ENCODE data around the gene KAZN. TPM values are rescaled to one million over a fixed set of nuclear protein-coding genes. Genes with fewer than 3 reads are reported as not detected.

Gene KAZN
- total and polyA plus RNA-seq, 8 donors = 1.2 to 50.7 (median 6.8) TPM

DNA sequence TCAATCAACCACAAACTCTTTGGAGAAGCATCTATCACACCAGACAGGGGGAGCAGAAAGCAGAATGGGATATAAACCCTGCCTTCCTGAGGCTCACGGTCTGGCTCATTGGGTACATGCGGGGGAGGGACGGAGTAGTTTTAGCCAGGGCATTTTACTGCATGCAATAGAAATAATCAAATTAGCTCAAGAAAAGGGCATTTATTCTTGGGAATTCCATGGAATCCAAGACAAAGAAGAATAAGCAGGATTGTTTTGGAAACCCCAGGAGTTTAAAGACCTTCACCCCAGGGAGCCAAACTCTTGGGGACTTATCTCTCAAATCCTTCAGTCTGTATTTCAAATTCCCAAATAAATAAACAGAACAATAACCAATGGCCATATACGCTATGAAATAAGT is 5.2 kb upstream of the KAZN start:
- Histone ChIP-seq H3K27ac (no peak overlapping the region), H3K27me3 (peaks cover 7 to 40% (median 18%) of the 10 kb centered on the region in 3 donors), H3K4me1 (peaks cover 0 to 7% (median 4%) of the 10 kb centered on the region in 4 donors), H3K36me3 (no peaks in the 10 kb centered on the region), H3K4me3 (no peak overlapping the region), H3K9me3 (no peaks in the 10 kb centered on the region)
- TF ChIP-seq, protein P1, sequence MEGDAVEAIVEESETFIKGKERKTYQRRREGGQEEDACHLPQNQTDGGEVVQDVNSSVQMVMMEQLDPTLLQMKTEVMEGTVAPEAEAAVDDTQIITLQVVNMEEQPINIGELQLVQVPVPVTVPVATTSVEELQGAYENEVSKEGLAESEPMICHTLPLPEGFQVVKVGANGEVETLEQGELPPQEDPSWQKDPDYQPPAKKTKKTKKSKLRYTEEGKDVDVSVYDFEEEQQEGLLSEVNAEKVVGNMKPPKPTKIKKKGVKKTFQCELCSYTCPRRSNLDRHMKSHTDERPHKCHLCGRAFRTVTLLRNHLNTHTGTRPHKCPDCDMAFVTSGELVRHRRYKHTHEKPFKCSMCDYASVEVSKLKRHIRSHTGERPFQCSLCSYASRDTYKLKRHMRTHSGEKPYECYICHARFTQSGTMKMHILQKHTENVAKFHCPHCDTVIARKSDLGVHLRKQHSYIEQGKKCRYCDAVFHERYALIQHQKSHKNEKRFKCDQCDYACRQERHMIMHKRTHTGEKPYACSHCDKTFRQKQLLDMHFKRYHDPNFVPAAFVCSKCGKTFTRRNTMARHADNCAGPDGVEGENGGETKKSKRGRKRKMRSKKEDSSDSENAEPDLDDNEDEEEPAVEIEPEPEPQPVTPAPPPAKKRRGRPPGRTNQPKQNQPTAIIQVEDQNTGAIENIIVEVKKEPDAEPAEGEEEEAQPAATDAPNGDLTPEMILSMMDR (IDR thresholded peaks at IDR 0.05) = no peak
- TF ChIP-seq POLR2A (IDR thresholded peaks at IDR 0.05) (no peak), EP300 (IDR thresholded peaks at IDR 0.05) (no peak)
- intact Hi-C loops (cut with DNase I; ENCODE audit: low total_unique reads) = no loop called here
- WGBS, 5 donors = 62 to 84% (median 69%) methylated on average over 4 of the region's 4 CpGs
- DNase-seq = no peak

DNA sequence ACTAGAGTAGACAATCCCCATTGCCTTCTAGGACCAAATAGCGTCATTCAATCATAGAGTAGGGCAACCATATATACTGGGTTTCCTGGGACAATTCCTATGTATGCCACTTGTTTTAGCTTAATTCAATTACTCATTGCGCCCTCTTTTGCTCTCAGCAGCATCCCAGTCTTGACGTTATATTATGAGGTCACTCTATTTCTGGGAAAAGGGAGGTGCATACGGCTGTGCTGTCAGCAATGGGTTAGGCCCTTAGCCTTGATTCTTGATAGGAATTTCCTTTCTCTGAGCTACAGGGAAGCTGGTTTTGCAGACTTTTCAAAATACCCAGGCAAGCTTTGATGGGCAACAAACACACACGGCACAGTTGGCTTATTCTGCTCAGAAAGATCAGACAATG is 4.4 kb upstream of the KAZN start:
- intact Hi-C loops (cut with DNase I; ENCODE audit: low total_unique reads) = no loop called here
- no peak for DNase-seq
- Histone ChIP-seq H3K27me3 (peaks cover 12 to 48% (median 26%) of the 10 kb centered on the region in 3 donors), H3K4me3 (no peak overlapping the region), H3K27ac (no peak overlapping the region), H3K9me3 (no peaks in the 10 kb centered on the region), H3K36me3 (no peaks in the 10 kb centered on the region), H3K4me1 (peaks cover 6 to 15% (median 12%) of the 10 kb centered on the region in 4 donors)
- TF ChIP-seq POLR2AphosphoS5 (IDR thresholded peaks at IDR 0.05) (no peak), EP300 (IDR thresholded peaks at IDR 0.05) (no peak), POLR2A (IDR thresholded peaks at IDR 0.05) (no peak)
- TF ChIP-seq, protein P1 (IDR thresholded peaks at IDR 0.05) = no peak
- 72 to 83% (median 79%) methylated on average over 5 of the region's 5 CpGs for WGBS, 5 donors

DNA sequence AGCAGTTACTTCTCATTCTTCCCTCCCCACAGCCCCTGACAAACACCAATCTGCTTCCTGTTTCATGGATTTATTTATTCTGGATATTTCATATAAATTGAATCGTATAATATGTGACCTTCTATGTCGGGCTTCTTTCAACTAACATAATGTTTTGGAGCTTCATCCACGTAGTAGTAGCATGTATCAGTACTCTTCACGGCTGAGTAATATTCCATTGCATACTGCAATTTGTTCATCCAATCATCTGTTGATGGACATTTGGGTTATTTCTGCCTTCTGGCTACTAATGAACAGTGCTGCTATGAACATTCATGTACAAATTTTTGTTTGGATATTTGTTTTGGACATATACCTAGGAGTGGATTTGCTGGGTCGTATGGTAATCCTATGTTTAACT is 1.9 kb upstream of the KAZN start:
- 81 to 87% (median 86%) methylated on average over 5 of the region's 5 CpGs for WGBS, 5 donors
- peaks cover 15 to 72% (median 42%) of the 10 kb centered on the region in 3 donors for H3K27me3 ChIP-seq
- no peak overlapping the region for H3K27ac ChIP-seq
- H3K4me1 ChIP-seq = peaks cover 9 to 27% (median 17%) of the 10 kb centered on the region in 4 donors
- no peaks in the 10 kb centered on the region for H3K36me3 ChIP-seq
- DNase-seq = no peak
- intact Hi-C loops (cut with DNase I; ENCODE audit: low total_unique reads) = no loop called here
- TF ChIP-seq, protein P1 (IDR thresholded peaks at IDR 0.05) = no peak
- TF ChIP-seq POLR2A (IDR thresholded peaks at IDR 0.05) = no peak
- TF ChIP-seq EP300 (IDR thresholded peaks at IDR 0.05) = no peak
- no peak for TF ChIP-seq POLR2AphosphoS5 (IDR thresholded peaks at IDR 0.05)
- H3K9me3 ChIP-seq = no peaks in the 10 kb centered on the region
- no peak overlapping the region for H3K4me3 ChIP-seq

DNA sequence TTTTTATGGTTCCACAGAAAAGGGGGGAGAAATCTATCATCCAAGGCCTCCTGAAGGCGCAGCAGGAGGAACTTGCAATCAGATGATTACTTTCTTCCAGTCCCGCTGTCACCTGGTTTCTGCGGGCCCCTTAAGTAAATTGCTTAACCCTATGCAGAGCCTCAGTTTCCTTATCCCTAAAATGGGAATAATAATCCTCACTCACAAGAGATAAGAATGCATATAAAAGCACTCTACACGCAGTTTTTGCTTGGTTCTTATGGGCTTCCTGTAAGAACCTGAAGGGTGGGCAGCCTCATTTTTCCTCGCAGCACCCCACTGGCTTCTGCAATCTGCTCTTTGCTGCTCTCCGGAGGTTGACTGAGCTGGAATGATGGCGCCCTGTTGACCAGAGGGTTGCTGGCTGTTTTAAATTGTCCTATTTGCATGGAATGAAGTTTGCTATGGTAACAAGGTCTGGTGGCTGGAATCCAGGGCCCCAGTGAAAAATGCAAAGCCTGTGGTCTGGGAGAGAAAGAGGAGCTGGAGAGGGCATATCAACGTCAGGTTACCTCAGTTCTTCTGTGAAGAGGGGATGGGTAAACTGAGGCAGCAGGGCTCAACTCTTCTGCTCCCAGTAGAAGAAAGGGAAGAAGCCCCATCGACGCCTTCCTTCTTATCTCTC is 1.0 kb upstream of the KAZN start:
- intact Hi-C loops (cut with DNase I; ENCODE audit: low total_unique reads) = no loop called here
- WGBS, 5 donors = 41 to 50% (median 46%) methylated on average over 10 of the region's 10 CpGs
- peak overlapping the region in 2 of 4 donors; percentile 46 to 47 for H3K4me3 ChIP-seq
- no peaks in the 10 kb centered on the region for H3K36me3 ChIP-seq
- peak in 1 of 2 donors; percentile 50 for DNase-seq
- peaks cover 9 to 35% (median 17%) of the 10 kb centered on the region in 4 donors for H3K4me1 ChIP-seq
- H3K9me3 ChIP-seq = no peaks in the 10 kb centered on the region
- TF ChIP-seq POLR2A (IDR thresholded peaks at IDR 0.05) (no peak), POLR2AphosphoS5 (IDR thresholded peaks at IDR 0.05) (no peak), EP300 (IDR thresholded peaks at IDR 0.05) (no peak)
- TF ChIP-seq, protein P1 (IDR thresholded peaks at IDR 0.05) = no peak
- peaks cover 15 to 74% (median 42%) of the 10 kb centered on the region in 3 donors for H3K27me3 ChIP-seq
- H3K27ac ChIP-seq = no peak overlapping the region
